Hippocampal formation (tissue), 2 donors: ENCODE measurements around the gene MOB3B.

Source experiments
- DNase-seq, 2 donors: peaks; one replicate each; lab custom pipeline; 2025; lab: John Stamatoyannopoulos, UW

The MOB3B gene

DNA sequence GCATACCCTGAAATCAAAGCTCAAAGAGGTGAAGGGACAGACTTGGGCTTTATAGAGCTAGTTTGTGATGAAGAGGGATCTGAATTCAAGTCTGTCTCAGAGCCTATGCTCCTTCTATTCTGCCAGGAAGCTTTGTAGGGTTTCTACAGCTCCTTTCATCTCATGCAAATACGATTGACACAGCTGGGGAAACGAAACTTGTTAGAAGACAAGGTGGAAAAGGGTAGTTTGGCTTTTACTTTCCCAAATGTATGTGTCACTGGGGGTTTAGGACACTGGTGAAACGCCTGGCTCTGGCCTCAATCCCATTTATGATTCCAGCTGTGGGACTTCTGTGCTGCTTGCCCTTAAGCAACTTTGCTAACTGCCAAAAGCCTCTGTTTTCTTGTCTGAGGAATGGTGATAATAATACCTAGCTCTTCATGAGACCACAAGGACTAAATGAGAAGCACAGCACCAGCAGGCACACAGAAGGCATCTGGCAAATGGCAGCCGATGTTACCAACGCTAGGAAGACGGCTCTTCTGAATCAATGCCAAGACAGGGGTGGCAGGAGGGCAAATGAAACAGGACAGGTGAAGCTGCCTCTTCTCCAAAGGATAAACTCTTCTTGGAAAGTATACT lies 162.3 kb downstream of the MOB3B start:
- no peak for DNase-seq

DNA sequence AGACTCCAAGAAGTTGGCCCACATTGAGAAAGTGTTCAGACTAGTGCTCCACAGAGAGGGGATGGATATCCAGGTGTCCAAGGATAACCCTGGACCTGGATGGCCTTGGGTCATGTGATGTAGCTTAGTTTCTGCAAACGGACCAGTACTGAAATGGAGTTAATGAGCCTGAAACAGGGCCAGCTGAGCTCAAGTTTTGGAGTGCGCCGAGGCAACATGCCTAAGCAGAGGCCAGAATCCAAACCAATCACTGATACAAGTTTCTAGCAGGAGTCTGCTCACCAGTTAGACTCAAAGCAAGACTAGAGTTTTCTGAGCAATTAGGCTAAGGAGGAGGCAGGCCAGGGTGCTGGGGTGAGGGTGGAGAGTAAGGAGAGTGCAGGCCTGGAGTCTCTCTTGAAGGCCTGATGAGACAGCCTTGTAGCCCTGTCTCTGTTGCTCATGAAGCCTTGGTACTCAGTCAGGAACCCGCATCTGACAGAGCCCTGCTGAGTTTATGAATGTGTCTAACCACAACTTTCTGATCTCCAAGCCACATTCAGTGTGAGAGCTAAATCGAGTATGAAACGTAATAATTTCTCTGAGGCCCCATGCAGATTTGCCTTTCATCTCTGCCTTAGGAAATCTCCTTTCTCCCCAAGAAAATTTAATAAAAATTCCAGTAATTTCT lies 163.8 kb downstream of the MOB3B start:
- no peak for DNase-seq

DNA sequence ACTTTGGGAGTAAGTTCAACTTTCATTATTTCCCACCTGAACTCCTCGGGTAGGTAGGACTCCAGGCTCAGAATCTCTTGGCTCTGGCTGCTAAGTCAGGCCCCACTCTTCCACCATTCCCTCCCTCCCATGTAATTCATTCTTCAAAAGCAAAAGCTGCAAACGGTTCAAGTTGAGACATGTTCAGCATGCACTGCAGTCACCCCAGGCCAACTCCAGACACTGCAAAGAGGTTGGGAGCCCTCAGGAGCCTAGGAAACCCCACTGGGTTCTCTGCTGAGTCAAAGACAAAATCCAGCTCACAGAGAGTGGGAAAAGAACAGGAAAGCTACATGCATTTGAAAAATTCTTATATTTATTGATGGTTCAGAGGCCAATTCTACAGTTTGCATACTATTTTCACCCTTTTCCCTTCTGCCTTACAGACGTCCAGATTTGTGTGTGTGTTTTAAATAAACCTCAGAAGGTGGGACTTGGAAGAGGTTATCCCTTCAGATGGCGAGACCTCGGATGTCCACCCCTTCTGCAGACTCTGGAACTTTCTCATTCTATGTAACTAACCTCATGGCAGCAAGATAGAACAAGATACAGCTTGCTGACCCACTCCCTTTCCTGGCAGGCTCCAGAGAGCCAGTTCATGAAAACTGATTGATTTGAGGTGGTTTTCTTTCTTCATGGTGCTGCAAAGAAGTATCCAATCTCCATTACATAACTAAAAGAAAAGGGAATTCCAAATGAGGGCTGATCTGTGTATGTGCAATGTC lies 167.0 kb downstream of the MOB3B start:
- no peak for DNase-seq

DNA sequence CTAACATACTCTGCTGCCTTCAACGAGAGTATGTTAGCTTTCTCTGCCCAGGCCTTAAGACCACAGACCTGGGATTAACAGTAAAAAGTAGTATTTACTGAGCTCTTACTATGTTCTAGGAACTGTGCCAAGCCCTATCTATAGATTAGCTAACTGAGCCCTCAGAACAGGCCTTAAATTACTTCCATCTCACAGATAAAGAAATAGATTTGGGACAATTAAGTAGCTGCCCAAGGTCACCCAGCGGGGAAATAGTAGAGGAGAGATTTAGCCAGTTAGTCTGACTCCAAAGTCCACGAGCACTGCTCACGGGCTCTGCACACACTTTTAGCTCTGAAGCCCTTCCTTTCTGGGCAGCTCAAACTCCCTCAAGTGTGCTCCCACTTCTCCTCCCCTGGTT lies 168.1 kb downstream of the MOB3B start:
- no peak for DNase-seq

DNA sequence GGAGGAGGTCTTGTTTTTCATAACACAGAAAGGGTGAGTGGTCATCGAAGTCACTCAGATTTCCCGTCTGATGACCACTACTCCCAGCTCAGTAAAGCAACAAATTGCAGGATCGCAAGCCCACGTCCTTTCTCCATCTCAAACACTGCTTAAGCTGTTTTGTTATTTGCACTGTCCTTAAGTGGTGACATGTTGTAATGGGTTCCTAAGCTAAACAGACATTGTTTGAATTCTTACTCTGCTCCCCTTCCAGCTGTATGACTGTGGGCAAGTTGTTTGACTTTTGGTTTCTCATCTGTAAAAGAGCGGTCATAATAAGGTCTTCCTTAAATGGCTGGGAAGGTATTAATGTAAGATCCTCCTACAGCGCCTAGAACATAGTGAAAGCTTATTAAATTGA lies 169.9 kb downstream of the MOB3B start:
- no peak for DNase-seq

DNA sequence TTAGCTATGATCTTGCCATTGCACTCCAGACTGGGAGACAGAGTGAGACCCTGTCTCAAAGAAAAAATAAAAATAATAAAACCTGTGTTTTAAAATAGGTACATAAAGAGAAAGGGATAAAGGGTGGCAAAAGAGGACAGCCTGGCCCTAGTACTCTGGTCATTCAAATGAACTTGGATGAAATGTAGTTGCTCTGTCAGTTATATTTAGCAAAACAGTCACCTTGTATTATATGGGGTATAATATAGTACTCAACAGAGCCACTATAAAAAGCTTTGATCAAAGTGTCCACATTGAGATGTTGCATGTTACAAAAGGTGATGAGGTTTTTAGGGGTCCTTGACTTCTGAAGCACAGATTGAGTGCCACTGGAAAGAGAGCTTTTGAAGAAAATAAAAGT lies 171.6 kb downstream of the MOB3B start:
- no peak for DNase-seq

DNA sequence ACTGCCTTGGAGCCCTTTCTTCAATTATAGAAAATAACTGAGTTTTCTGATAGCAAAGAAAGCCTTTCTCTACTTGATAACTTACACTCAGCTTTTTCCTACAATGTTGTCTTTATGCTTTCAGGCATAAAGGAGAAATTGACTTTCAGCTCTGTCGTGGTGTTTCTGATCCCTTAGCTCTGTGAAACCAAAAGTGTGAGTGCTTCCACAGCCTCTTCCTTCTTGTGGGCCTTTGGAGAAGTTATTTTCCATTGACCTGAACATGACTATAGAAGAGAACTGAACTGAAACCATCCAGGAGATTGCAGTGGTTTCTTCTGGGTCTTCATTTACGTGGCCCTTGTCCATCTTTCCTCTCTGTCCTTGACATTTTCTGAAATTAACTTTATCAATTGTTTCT lies 173.2 kb downstream of the MOB3B start:
- DNase-seq, result no peak

DNA sequence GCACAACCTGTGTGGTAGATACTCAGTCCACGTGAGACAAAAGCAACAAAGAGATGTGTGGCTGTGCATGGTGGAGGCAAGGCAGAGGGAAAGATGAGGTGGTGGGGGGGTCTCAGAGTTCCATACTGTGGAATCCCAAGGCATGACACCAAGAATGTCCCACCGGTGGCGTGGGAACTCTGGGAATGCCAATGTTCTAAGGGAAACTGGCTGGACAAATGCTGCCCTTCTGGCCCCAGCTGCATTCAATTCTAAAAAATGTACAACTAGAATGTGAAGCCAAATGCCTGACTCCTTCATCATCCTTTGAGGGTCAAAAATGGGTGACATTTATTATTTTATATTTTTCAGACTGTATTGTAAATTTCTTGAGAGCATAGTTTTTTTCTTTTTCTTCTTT lies 174.4 kb downstream of the MOB3B start:
- DNase-seq, result no peak

DNA sequence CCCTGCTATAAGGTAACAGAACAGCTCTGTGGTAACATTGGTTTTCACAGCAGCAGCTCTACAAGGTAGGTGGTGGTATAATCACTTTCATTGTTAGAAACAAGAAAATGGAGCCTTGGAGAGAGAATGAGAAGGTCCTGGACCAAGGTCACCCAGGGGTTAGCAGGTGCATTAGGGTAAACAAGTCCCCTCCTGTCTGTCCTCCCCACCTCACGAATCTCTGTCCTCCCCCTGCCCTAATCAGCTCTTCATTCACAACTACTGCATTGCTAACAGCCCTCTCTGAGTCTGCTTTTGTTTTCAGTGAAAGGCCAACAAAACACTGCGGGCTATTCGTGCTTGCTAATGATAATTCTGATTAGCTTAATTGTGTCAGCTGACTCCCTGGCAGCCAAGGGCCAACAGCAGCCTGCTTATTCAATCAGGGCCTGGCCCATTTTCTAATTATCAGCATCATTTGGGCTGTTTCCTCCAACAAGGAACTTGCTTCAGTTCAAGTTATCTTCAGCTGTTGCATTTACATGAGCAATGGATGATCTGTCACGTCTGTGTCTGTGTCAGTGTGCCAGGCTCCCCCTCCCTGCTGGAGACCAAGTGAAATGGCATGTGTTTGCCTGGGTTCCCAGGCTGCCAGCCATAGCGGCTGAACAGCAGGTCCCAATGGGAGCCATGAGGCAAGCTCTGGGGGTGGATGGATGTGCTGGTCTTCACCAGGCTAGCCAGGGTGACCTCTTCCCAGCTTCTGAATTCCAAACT lies 176.0 kb downstream of the MOB3B start:
- DNase-seq, result peak; percentile 92 to 94

DNA sequence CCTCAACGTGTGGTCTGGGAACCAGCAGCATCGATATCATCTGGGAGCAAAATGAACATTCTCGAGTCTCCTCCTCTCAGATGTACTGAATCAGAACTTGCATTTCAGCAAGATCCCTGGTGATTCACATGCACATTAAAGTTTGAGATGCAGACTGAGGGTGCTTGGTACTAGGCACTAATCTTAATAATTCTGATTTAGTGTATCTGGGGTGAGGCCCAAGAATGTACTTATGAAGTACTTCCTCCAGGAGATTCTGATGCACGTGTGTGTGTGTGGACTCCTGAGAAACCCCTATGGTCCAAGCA lies 176.5 kb downstream of the MOB3B start:
- DNase-seq, result no peak

DNA sequence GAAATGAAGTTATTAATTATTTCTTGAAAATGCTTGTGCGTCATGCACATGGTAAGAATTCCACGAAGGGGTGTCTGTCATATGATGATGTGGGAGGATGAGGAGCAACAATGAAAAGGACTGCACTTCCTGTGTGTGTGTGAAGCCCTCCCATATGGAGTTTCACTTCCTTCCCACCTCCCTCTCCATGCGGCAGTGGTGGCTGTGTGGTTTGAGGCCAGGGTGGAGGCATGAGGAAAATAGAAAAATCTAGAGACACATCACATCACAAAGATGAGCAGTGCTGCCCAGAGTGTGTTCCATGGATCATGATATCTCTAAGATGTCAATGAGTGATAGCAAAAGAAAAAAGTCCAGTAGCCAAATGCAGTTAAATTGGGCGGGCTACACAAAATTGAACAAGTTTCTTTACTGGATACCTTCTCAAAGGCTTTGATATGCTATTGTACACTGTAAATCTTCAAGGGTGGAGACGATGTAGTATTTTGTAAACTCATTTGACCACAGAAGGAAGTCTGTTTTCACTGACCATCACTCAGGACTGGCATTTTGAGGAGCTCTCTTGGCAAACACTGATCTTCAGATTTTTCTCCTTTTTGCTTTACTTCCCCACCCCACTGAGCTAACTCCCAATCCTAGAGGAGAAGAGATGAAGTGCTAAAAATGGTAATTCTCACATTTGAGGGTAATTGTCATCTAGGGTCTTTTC lies 177.0 kb downstream of the MOB3B start:
- DNase-seq, result peak in 1 of 2 donors; percentile 19

DNA sequence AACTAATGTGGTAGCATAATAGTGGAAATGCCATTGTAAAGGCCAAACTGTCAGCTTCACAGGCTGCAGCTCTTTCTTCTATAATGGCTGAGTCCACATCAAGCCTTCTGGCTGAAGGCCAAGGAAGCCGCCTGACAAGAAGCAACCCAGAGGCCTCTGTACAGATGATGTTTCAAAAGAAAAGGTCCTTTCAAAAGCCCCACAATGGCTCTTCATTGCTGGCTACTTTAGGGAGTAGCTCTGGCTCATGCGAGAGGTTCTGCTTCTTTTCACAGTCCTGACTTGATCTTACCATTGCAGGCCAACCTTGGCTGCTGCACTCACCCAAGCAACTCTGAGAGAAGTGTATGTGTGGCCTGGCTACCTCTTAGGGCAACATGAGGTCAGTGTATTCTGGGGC lies 178.2 kb downstream of the MOB3B start:
- peak; percentile 82 to 91 for DNase-seq

DNA sequence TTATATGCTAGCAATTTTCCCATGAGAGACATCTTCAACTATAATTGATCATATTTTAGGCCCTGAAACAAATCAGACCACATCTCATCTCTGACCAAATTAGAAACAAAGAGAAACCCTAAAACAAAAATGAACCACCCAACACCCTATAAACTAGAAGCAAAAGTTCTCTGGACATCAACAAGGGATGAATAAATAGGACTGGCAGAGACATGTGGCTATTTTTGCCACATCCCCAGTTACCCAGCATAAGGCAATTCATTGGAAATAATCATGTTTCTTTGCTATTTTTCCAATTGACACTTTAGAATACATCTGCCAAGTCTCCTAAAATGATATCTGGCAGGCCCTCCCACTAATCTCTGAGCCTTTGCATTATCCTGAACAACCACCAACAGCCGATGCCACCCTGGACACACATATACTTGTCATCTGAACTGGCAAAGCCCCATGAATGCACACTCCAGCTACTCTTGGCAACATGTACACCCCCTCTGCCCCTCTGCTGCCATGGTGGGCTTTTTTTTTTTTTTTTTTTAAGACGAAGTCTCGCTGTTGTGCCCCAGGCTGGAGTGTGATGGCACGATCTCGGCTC lies 179.1 kb downstream of the MOB3B start:
- no peak for DNase-seq

DNA sequence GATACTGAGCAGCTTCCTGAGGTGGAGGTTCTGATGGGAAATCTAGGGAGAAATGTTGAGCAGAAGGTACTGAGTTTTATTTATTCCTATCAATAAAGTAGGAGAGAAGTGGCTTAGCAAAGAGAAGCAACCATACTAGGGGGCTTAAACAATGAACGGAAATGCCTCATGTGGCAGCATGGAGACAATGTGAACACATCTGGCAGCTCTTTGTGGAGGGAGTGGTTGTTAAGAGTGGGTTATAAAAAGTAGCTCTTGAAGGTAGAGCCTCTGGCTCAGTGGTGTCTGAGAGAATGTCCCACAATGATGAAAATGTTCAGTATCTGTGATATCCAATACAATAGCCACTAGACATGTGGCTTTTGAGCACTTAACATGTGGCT lies 179.9 kb downstream of the MOB3B start:
- no peak for DNase-seq

DNA sequence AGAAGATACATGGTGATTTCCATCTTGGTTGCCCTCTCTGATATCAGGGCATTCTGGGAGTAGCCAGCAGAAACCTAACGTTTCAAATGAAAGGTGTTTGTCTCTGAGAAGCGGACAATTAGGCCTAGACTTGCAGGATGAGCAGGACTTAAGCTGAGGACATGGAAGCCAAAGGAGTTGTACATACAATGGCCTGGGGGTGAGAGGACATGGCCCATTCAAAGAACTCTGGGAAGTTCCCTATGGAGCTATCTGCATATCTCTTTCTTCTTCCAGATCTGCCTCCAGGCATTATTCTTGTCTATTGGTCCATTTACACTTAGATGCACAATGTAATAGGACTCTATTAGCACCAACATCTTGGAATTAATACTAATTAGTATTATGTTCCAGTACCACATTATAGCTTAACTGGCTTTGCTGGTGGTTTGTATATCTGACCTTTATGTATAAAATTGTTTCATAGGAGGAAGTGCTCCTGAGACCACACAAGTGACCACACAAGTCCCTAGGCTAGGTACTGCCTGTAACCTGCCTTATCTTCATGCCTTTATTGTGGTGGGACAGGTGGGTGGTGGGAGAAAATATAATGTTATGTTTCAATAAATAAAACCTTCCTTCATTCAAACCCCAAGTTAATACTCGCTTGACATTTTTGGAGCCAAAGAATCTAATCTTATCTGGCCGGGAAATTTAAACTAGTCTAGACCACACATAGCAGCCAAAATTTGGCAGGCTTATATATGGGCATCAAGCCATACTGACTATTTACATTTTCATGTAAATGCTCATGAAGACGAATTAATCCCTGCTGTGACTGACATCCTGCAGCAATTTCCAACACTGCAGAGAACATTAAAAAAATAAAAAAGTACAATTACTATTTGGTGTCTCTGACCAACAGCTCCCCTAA lies 180.6 kb downstream of the MOB3B start:
- no peak for DNase-seq

DNA sequence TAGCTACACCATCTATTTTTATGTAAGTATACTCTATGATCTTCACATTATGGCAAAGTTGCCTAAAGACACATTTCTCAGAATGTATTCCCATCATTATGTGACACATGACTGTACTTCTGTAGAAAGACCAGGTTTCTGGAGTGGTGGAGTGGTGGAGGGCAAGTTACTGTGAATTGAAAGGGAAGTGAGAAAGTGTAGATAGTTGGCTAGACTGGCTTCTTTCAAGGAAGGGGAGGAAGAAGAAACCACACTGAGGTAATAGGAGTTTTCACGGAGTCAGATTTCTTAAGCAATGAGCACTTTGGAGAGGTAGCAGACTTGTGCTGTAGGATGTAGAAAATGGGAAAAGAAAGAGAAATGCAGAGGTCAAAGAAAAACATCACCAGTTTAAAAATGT lies 181.7 kb downstream of the MOB3B start:
- DNase-seq, result no peak

DNA sequence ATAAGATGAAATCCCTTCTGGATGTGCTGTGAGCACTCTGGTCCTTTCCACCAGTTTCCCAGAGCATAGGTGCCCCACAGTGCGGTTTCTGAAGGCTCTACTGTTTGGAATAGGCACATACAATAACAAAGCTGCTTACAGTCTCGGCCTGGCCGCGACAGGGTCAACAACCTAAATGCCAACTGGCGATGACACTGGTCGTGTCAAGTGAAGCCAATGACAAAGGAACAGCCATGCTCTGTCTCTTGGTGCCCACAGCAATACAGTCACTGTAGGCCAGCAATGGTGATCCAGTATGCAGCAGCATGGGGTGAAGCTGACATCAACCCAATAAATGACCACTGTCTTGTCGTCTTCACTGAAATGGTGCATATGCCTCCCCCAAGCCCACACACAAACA lies 184.8 kb downstream of the MOB3B start:
- peak; percentile 58 to 68 for DNase-seq

DNA sequence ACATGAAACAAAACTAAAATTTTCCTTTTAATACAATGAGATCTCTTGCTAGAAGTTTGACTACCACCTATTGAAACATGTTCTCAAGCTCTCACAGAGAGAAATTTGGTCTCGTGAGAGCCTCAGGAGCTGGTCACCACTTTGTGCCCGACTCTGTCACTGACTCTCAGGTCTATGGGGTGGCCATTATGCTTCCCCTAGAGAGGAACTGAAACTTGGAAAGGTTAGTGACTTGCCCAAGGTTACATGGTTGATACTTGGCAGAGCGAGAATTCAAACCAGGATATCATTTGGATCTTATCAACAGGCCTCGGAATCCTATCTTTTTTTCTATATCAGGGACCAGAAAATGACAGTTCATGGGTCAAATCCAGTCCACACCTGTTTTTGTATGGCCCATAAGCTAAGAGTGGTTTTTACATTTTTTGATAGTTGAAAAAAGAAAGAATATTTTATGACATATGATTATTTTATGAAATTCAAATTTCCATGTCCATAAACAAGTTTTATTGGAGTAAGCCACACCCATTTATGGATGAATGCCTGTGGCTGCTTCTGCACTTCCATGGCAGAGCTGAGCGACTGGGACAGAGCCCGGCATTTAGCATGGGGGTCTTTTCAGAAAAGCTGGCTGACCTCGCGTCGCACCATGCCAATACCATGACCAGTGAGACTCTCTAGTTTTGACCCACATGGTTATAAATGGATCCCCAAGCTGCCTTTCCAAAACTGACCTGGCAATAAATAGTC lies 187.9 kb downstream of the MOB3B start:
- no peak for DNase-seq

DNA sequence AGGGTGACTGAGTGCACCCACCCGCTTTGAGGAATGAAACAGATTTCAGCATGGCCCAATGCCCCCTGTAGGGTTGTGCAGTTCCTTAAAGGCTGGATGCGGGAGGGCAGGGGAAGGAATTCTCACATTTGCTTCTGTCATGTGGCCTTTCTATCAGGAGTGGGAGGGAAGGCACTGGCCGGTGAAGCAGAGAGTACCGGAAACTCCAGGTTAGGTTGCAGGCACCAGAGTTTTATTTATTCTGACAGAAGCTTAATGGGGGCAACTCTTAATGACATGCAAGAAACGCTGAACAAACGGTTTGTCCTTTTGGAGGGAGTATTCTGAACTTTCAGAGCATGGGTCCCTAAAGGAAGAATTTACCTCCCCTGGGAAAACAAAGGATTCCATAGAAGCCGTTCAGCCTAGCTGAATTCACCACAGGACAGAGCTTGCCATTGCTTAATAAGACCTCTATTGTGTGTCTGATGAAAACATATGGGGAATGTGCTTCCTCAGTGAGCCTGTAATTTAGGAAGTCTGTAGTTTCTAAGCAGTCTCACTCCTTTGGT lies 188.6 kb downstream of the MOB3B start:
- DNase-seq, result no peak

DNA sequence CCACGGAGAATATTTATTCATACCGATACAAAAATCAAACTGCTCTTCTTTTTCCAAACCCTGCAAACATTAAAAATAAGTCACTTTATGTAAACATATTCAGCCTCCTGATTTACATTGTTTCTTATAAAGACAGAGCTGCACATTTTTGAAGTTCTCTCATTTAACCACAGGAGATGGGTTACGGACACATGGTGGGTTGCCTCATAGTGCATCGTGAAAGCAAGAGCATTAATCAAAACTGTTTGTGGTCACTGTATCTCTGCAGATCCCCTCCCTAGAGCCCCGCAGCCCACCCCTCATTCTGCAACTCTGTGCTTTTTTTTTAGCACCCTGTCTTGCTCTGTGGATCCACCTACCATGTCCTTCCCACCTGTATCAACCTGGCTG lies 189.3 kb downstream of the MOB3B start:
- DNase-seq, result no peak
